NCI-H1105 treated with DMSO at 0.1 percent for 48 hours (cell line): Measurements from ENCODE around the gene GIMAP6.
"Not testable (repeated sequence)": the region's sequence is repeated elsewhere in the genome, so short reads cannot be mapped to it uniquely, and the experiment has no call there.

ENCODE experiments used
- DNase-seq: peaks from one replicate; lab custom pipeline; 2025; lab: John Stamatoyannopoulos, UW

GIMAP6 gene

GRCh38 chr7:150631866-150632864, at the start of gene GIMAP6:
Gene GIMAP6, minus strand, starts transcription at chr7:150632385. Its CDS starts 2,243 bp downstream, at chr7:150630142.
- no peak for DNase-seq

- not testable (repeated sequence) for DNase-seq
Measured at GRCh38 chr7:150680364-150680763, 48.2 kb upstream of the GIMAP6 start.

- DNase-seq: not testable (repeated sequence)
Measured at GRCh38 chr7:150678601-150679000, 46.4 kb upstream of the GIMAP6 start.

- DNase-seq: not testable (repeated sequence)
Measured at GRCh38 chr7:150676854-150677253, 44.7 kb upstream of the GIMAP6 start.

- not testable (repeated sequence) for DNase-seq
Measured at GRCh38 chr7:150676276-150676675, 44.1 kb upstream of the GIMAP6 start.

GRCh38 chr7:150675714-150676113, 43.5 kb upstream of the GIMAP6 start:
- DNase-seq: no peak

GRCh38 chr7:150671798-150672585, 39.8 kb upstream of the GIMAP6 start:
- DNase-seq: not testable (repeated sequence)

- DNase-seq: no peak
Measured at GRCh38 chr7:150668977-150669376, 36.8 kb upstream of the GIMAP6 start.

GRCh38 chr7:150668472-150668911, 36.3 kb upstream of the GIMAP6 start:
- DNase-seq: no peak

GRCh38 chr7:150666412-150666811, 34.2 kb upstream of the GIMAP6 start:
- DNase-seq: no peak

- no peak for DNase-seq
Measured at GRCh38 chr7:150665896-150666295, 33.7 kb upstream of the GIMAP6 start.

- DNase-seq: no peak
Measured at GRCh38 chr7:150665089-150665748, 33.0 kb upstream of the GIMAP6 start.

GRCh38 chr7:150663802-150664494, 31.8 kb upstream of the GIMAP6 start:
- DNase-seq: no peak

GRCh38 chr7:150662821-150663220, 30.6 kb upstream of the GIMAP6 start:
- not testable (repeated sequence) for DNase-seq

GRCh38 chr7:150660939-150661613, 28.9 kb upstream of the GIMAP6 start:
- DNase-seq: no peak

GRCh38 chr7:150657526-150657925, 25.3 kb upstream of the GIMAP6 start:
- no peak for DNase-seq

GRCh38 chr7:150656047-150656446, 23.9 kb upstream of the GIMAP6 start:
- no peak for DNase-seq

- no peak for DNase-seq
Measured at GRCh38 chr7:150654692-150655091, 22.5 kb upstream of the GIMAP6 start.

GRCh38 chr7:150649080-150649385, 16.8 kb upstream of the GIMAP6 start:
- no peak for DNase-seq

GRCh38 chr7:150648353-150649079, 16.3 kb upstream of the GIMAP6 start:
- no peak for DNase-seq
